RPMI8226 (cell line): ENCODE results near the gene LAPTM5.

Experiments used
- DNase-seq: peaks from one replicate; pipeline ENCODE4 v3.0.0-alpha.2; 2015

The LAPTM5 gene

GRCh38 chr1:30741239-30741894, 16.2 kb downstream of the LAPTM5 start:
- DNase-seq, result no peak

DNA sequence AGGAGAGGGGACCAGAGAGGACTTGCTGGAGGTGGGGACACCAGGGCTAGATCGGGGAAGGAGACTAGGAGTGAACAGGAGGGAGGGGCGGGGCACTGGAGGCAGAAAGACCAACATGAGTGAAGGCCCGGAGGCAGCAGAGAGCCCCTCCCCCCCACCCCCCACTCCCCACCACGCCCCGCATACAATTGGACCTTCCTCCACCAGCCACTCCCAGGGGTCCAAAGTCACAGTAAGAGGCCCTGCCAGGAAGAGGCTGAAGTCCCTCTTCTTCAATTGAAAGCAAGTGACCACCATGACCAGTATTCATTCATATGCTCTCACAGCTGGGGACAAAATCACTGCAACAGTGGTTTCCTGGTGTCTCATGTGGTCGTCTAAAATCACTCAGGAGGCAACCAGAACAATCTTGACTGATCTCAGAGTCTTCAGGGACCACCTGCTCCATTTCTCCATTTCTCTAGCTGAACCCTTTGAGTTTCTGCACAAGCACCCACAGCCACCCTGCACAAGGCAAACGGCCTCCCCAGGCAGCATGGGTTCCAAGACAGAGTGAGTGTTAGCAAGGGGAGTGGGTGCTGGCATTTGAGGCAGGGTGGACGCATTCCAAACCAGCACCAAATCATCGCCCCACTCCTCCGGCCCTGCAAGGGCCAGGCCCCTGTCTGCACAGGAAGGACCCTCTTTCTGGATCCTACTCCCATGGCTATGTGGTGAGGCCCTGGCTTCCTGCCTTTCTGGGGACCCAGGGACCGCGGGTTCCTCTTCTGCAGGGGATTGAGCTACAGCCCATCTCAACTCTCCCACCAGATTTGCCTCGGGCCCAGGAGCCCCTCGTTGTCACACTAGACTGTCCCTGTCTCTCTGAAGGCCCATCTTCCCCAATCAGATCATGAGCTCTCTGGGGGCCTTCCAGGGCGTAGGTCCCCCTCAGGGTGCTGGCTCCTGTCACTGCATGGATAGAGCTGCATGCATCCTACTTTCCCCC, 17.0 kb downstream of the LAPTM5 start:
- no peak for DNase-seq

DNA sequence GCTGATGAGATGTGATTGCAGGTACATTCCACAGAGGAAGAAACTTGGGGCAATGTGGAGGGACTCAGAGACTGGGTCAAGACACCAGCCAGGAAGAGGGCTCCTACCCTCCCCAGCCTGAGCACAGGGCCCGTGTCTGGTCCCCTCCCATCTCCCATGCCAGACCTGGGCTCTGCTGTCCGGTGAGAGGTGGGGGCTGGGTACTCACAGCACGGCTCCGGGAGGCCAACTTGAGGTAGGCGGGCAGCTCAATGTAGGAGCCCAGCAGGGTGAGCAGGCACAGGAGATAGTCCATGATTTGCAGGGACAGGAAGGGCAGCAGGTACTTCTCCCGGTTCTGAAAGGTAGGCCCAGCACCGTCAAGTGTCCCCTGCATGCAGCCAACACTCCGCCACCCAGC, 18.0 kb downstream of the LAPTM5 start:
- no peak for DNase-seq

- no peak for DNase-seq
Measured at GRCh38 chr1:30738715-30739559, 18.6 kb downstream of the LAPTM5 start.

- no peak for DNase-seq
Measured at GRCh38 chr1:30738040-30738714, 19.4 kb downstream of the LAPTM5 start.

- no peak for DNase-seq
Measured at GRCh38 chr1:30737357-30738039, 20.1 kb downstream of the LAPTM5 start.

GRCh38 chr1:30735668-30736498, 21.7 kb downstream of the LAPTM5 start:
- DNase-seq, result no peak

DNA sequence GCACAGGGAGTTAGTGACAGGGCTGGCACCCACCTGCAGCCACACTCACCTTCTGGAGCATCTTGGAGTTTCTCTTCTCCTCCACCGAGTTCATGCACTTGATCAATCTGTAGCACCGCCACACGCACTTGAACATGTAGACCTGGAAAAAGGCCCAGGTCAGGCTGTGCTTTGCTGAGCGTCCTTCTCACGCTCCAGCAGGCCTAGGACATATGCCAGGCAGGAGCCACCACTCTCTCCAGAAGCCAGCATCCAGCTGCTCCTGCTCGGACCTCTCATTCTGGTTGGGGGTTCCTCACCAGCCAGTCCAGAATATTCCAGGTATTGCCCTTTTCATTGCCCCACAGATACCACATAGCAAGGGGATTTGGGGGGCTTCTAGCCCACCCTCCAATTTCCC, 22.4 kb downstream of the LAPTM5 start:
- DNase-seq, result no peak

DNA sequence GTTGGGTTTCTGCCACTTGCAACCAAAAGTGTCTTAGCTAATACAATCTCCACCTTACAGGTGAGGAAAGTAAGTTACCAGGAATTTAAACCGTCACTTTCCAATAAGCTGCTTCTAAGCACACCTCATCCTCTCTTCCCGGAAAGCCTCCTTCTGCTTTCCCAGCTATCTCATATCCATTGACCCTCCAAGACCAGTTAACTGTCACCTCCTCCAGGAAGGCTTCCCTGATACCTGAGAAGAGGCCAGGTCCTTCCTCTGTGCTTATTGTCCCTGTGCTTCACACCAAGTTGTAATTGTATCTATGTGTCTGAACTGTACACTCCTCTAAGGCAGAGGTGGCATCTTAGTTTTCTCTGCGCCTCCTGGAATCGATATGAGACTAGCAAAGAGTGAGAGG, 23.0 kb downstream of the LAPTM5 start:
- DNase-seq, result no peak

GRCh38 chr1:30734106-30734505, 23.5 kb downstream of the LAPTM5 start:
- DNase-seq, result no peak

DNA sequence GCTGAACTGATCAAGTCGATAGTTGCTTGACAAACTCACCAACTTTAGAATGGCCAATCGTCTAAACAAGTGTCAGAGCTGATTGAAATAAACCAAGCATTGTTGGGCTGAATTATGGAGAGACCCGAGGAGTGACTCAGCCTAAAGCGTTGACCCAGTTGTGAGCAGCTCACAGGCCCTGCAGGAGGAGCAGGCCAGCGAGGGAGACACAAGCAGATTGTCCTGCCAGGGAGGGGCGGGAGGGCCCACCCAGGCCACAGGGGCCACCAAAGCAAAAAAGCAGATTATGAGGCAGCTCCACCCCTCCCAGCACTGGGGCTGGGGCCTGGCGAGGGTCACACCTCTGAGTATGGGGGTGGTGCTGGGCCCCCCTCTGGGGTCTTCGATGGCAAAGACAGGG, 24.1 kb downstream of the LAPTM5 start:
- no peak for DNase-seq

- DNase-seq, result no peak
Measured at GRCh38 chr1:30732277-30732996, 25.1 kb downstream of the LAPTM5 start.

DNA sequence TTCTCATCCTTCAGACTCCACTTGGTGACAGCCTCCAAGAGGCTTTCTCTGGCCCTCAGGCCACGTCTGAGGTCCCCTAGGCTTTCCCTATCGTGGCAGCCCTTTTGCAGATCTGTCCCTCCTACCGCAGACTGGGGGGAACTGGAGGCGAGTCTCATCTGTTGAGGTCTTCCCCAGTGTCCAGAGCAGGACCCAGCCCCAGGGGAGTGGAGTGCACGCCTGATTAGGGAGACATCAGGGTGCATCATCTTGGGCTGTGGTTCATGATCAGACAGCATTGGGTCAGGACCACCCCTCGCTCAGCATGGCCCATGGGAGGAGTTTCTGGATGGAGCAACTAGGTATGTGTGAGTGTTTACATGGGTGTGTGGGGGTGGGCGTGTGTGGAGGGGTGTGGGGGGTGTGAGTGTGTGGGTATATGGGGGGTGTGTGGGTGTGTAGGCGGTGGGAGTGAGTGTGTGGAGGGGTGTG, 25.7 kb downstream of the LAPTM5 start:
- DNase-seq, result no peak

DNA sequence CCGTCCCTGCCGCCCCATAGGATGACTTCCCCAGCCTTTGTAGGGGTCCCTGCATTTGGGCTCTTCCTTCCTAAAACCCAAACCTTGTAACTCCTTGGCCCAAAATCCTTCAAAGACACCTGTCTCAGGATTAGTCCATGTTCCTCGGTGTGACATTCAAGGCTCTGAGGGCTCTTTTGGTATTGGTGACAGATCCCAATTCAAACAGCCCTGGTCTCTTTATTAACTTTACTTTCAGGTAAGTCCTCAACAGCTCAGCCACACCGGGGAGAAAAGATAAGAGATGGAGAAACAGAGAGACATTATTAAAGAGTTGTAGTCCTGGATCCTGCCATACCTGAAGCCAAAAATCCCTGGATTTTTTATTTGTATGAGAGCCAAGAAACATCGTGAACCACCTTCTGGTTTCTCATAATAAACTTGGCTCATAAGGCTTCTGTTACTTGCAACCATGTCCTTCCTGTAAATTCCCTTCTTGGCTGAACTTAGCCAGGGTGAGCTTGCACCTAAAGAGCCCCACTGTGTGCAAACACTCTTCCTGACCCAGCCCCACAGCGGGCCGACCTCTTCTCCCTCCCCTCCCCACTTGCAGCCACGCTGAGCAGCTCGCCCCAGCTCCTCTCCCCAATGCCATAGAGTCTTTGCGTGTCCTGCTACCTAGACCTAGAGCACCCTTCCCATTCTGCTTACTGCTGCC, 26.3 kb downstream of the LAPTM5 start:
- DNase-seq, result no peak

DNA sequence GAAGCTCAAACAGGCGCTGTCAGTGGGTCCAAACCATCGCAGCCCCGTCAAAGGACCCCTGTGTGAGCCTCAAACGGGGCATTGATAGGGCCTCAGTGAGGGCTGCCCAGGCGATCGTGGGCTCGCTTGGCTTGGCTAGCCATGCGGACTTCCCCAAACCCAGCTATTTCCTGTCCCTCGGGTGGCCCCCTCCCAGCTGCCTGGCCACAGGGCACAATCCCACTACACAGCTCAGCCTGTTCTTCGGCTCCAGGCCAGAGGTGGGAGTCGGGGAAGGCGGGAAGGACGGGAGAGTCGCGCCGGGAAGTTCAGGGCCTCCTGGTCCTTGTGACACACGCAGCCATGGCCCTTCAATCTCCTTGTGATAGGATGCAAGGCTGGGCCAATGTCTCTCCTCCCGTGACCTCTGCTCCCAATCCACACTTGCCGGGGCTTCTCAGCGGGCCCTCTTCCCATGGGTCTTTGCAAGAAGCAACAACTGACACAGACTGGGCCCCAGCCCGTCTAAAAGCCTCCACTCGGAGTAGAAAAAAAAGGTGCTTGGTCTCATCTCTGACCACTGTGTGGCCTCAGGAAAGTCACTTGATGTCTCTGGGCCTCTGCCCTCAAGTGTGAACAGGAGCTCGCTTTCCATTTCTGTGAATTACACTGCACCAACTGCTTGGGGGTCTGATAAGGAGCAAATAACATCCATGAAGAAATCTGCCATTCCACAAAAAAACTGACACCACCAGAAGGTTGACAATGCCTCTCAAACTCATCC, 27.0 kb downstream of the LAPTM5 start:
- DNase-seq, result no peak

DNA sequence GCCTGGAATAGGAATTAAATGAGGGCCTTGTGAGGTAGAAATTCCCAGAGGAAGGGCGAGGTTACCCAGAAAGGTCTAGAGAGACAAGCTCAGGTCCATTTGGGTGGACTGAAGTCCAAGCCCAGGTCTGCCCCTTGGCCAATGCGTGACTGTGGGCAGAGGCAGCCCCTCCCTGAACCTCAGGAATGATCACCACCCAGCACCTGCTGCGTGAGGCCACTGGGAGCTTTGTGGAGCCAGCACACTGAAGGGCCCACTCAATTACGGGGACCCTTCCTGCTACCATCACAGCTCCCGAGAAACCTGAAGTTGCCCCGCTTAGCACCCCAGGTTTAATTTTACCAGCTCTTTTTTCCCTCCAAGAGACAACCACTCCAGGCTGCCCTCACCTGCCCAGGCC, 27.7 kb downstream of the LAPTM5 start:
- no peak for DNase-seq

DNA sequence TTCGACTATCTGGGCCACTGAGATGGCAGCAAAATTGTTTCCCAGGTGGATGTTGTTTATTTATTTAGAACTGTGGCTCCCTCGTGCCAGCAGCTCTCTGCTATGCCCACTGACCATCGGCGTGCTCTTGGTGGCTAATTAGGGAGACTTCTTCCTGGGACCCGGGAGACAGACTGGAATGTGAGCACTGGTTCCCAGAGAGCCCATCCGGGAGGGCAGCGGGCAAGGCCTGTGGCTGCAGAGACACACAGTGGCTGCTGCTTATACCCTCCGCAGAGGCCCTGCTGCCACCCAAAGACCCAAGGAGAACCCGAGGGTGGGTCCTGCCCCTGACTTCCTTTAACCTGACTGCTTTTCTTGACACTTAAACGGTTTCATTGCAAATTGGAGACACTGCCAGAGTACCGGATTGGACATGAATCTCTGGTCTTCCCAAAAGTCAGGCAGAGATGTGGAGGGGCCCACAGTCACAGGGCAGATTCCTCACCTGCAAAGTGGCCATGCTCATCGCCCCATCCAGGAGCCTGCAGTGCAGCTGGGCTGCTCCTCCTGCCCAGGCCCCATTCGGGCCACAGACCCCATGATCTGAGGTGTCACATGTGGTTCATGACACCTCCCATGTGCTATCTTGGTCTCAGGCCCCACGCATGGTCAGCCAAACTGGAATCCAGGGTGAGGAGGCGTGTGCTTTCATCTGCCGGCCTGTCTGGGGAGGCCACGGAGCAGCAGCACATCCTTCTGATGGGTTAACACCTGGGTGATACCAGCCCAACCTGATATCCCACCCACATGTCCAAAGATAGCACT, 28.5 kb downstream of the LAPTM5 start:
- DNase-seq, result no peak

- DNase-seq, result no peak
Measured at GRCh38 chr1:30728340-30728739, 29.2 kb downstream of the LAPTM5 start.
